Activated CD8-positive, alpha-beta memory T cell treated with anti-CD3 and anti-CD28 coated beads, Interleukin-2, amount 10 ng/mL, durations not matched to agents 7 days and 5 days (primary cell): ENCODE data around the gene CRADD. TPM values are rescaled to one million over a fixed set of nuclear protein-coding genes. Genes with fewer than 3 reads are reported as not detected.

ENCODE experiments used
- ATAC-seq: fragments of 150-1000 bp; cut with Tn5 transposase; one replicate; pipeline ENCODE4 v1.10.0; 2021; ENCODE audit warnings: moderate library complexity
- CTCF ChIA-PET: fragments of 350-600 bp; sonication (Branson Sonifier 250); formaldehyde crosslinking; loops from one replicate; lab custom pipeline; 2021; ENCODE audit warnings: antibody characterized with exemption; lab: Charles Lee
- DNase-seq: peaks from one replicate; pipeline ENCODE4 v3.0.0-alpha.2; 2020
- H3K27ac Mint-ChIP-seq: one replicate; pipeline ENCODE4 v1.8.0; 2021; ENCODE audit warnings: mild to moderate bottlenecking, mixed read lengths
- H3K27me3 Mint-ChIP-seq: one replicate; pipeline ENCODE4 v1.8.0; 2021; ENCODE audit warnings: mixed read lengths
- H3K36me3 Mint-ChIP-seq: one replicate; pipeline ENCODE4 v1.8.0; 2021; ENCODE audit warnings: mild to moderate bottlenecking, mixed read lengths
- H3K4me1 Mint-ChIP-seq: one replicate; pipeline ENCODE4 v1.8.0; 2021; ENCODE audit warnings: mixed read lengths
- H3K4me3 Mint-ChIP-seq: one replicate; pipeline ENCODE4 v1.8.0; 2021; ENCODE audit warnings: mild to moderate bottlenecking, moderate library complexity, mixed read lengths
- H3K9me3 Mint-ChIP-seq: one replicate; pipeline ENCODE4 v1.8.0; 2022; ENCODE audit warnings: low read depth, mixed read lengths
- total RNA-seq, 2 experiments: library from RNA; stranded (reverse); gene quantifications; one replicate each; pipeline ENCODE4 v1.2.3, GENCODE V29; 2021

The CRADD gene
- total RNA-seq, 2 experiments from 2014 or later = 10.8 to 13.1 TPM

GRCh38 chr12:93813972-93814821 is 137.0 kb downstream of the CRADD start:
- CTCF ChIA-PET = interaction anchor here (0.7 to 1.1 kb wide), 2 partner anchors 11 to 15 kb away, joined by 3 read pairs; no protein-coding TSS in a partner anchor
- ATAC-seq (no peak), DNase-seq (no peak)
- Mint-ChIP-seq H3K4me1 (peaks cover 12% of the 10 kb centered on the region), H3K9me3 (no peaks in the 10 kb centered on the region), H3K27me3 (no peaks in the 10 kb centered on the region), H3K27ac (no peak overlapping the region), H3K36me3 (no peaks in the 10 kb centered on the region), H3K4me3 (no peak overlapping the region)

GRCh38 chr12:93818488-93819049 is 141.4 kb downstream of the CRADD start:
- CTCF ChIA-PET = no interaction called here
- H3K9me3 Mint-ChIP-seq = no peaks in the 10 kb centered on the region
- H3K36me3 Mint-ChIP-seq = no peaks in the 10 kb centered on the region
- H3K27ac Mint-ChIP-seq = no peak overlapping the region
- H3K27me3 Mint-ChIP-seq = no peaks in the 10 kb centered on the region
- ATAC-seq (no peak), DNase-seq (no peak)
- H3K4me3 Mint-ChIP-seq = no peak overlapping the region
- peaks cover 3% of the 10 kb centered on the region for H3K4me1 Mint-ChIP-seq

GRCh38 chr12:93819050-93819491 is 141.9 kb downstream of the CRADD start:
- no peak for ATAC-seq
- Mint-ChIP-seq H3K4me1 (peaks cover 3% of the 10 kb centered on the region), H3K27ac (no peak overlapping the region), H3K4me3 (no peak overlapping the region), H3K9me3 (no peaks in the 10 kb centered on the region), H3K36me3 (no peaks in the 10 kb centered on the region), H3K27me3 (no peaks in the 10 kb centered on the region)
- CTCF ChIA-PET = no interaction called here
- no peak for DNase-seq

- DNase-seq (no peak), ATAC-seq (no peak)
- H3K4me3 Mint-ChIP-seq = no peak overlapping the region
- H3K4me1 Mint-ChIP-seq = no peaks in the 10 kb centered on the region
- CTCF ChIA-PET = interaction anchor here (1.4 kb wide), 1 partner anchor 23 kb away, joined by 6 read pairs; no protein-coding TSS in a partner anchor
- H3K27me3 Mint-ChIP-seq = no peaks in the 10 kb centered on the region
- no peak overlapping the region for H3K27ac Mint-ChIP-seq
- no peaks in the 10 kb centered on the region for H3K36me3 Mint-ChIP-seq
- H3K9me3 Mint-ChIP-seq = no peaks in the 10 kb centered on the region
Observed at GRCh38 chr12:93823616-93824391, 146.6 kb downstream of the CRADD start.

- no peaks in the 10 kb centered on the region for H3K9me3 Mint-ChIP-seq
Observed at GRCh38 chr12:93824514-93825500, 147.6 kb downstream of the CRADD start.

GRCh38 chr12:93825501-93825888 is 148.3 kb downstream of the CRADD start:
- DNase-seq (no peak), ATAC-seq (no peak)
- H3K36me3 Mint-ChIP-seq = no peaks in the 10 kb centered on the region
- no peaks in the 10 kb centered on the region for H3K9me3 Mint-ChIP-seq
- H3K4me1 Mint-ChIP-seq = no peaks in the 10 kb centered on the region
- CTCF ChIA-PET = interaction anchor here (1.4 kb wide), 1 partner anchor 22 kb away, joined by 6 read pairs; no protein-coding TSS in a partner anchor
- no peak overlapping the region for H3K4me3 Mint-ChIP-seq
- no peak overlapping the region for H3K27ac Mint-ChIP-seq
- no peaks in the 10 kb centered on the region for H3K27me3 Mint-ChIP-seq

More at GRCh38 chr12:93824514-93825500, 147.6 kb downstream of the CRADD start:
- DNase-seq (no peak), ATAC-seq (no peak)
- H3K27me3 Mint-ChIP-seq = no peaks in the 10 kb centered on the region
- H3K4me3 Mint-ChIP-seq = no peak overlapping the region
- CTCF ChIA-PET = interaction anchor here (1.4 kb wide), 1 partner anchor 22 kb away, joined by 6 read pairs; no protein-coding TSS in a partner anchor
- H3K4me1 Mint-ChIP-seq = no peaks in the 10 kb centered on the region
- no peak overlapping the region for H3K27ac Mint-ChIP-seq
- no peaks in the 10 kb centered on the region for H3K36me3 Mint-ChIP-seq

- CTCF ChIA-PET = no interaction called here
Observed at GRCh38 chr12:93825931-93826555, 148.9 kb downstream of the CRADD start.

GRCh38 chr12:93827179-93827578 is 150.0 kb downstream of the CRADD start:
- Mint-ChIP-seq H3K27me3 (no peaks in the 10 kb centered on the region), H3K9me3 (no peaks in the 10 kb centered on the region), H3K27ac (no peak overlapping the region), H3K4me1 (no peaks in the 10 kb centered on the region), H3K36me3 (no peaks in the 10 kb centered on the region), H3K4me3 (no peak overlapping the region)
- CTCF ChIA-PET = no interaction called here
- ATAC-seq (no peak), DNase-seq (no peak)

More at GRCh38 chr12:93825931-93826555, 148.9 kb downstream of the CRADD start:
- no peaks in the 10 kb centered on the region for H3K27me3 Mint-ChIP-seq
- DNase-seq (no peak), ATAC-seq (no peak)
- no peaks in the 10 kb centered on the region for H3K4me1 Mint-ChIP-seq
- no peaks in the 10 kb centered on the region for H3K9me3 Mint-ChIP-seq
- H3K27ac Mint-ChIP-seq = no peak overlapping the region
- no peaks in the 10 kb centered on the region for H3K36me3 Mint-ChIP-seq
- H3K4me3 Mint-ChIP-seq = no peak overlapping the region

GRCh38 chr12:93827669-93828068 is 150.5 kb downstream of the CRADD start:
- Mint-ChIP-seq H3K9me3 (no peaks in the 10 kb centered on the region), H3K4me3 (no peak overlapping the region), H3K4me1 (no peaks in the 10 kb centered on the region), H3K36me3 (no peaks in the 10 kb centered on the region), H3K27me3 (no peaks in the 10 kb centered on the region), H3K27ac (no peak overlapping the region)
- no peak for DNase-seq
- CTCF ChIA-PET = no interaction called here
- no peak for ATAC-seq

- ATAC-seq = no peak
- DNase-seq = no peak
- Mint-ChIP-seq H3K27ac (no peak overlapping the region), H3K4me1 (no peaks in the 10 kb centered on the region), H3K4me3 (no peak overlapping the region), H3K9me3 (no peaks in the 10 kb centered on the region), H3K36me3 (no peaks in the 10 kb centered on the region), H3K27me3 (no peaks in the 10 kb centered on the region)
- CTCF ChIA-PET = interaction anchor here (1.3 kb wide), 1 partner anchor 15 kb away, joined by 3 read pairs; no protein-coding TSS in a partner anchor
Observed at GRCh38 chr12:93829016-93829415, 151.8 kb downstream of the CRADD start.

- Mint-ChIP-seq H3K36me3 (no peaks in the 10 kb centered on the region), H3K9me3 (no peaks in the 10 kb centered on the region), H3K4me1 (no peaks in the 10 kb centered on the region), H3K4me3 (no peak overlapping the region), H3K27me3 (no peaks in the 10 kb centered on the region), H3K27ac (no peak overlapping the region)
- DNase-seq (no peak), ATAC-seq (no peak)
- CTCF ChIA-PET = no interaction called here
Observed at GRCh38 chr12:93831374-93831773, 154.2 kb downstream of the CRADD start.

- Mint-ChIP-seq H3K4me1 (no peaks in the 10 kb centered on the region), H3K27me3 (no peaks in the 10 kb centered on the region), H3K4me3 (no peak overlapping the region), H3K27ac (no peak overlapping the region), H3K36me3 (no peaks in the 10 kb centered on the region), H3K9me3 (no peaks in the 10 kb centered on the region)
- CTCF ChIA-PET = no interaction called here
- DNase-seq (no peak), ATAC-seq (no peak)
Observed at GRCh38 chr12:93832131-93832530, 155.0 kb downstream of the CRADD start.
